Loucy (cell line): ENCODE data around the gene CD8B.

Experiments
- H2AFZ ChIP-seq: fragments of 200-600 bp; sonication (generic); 2 replicates; pipeline ENCODE4 v1.6.0; 2016; ENCODE audit warnings: antibody characterized with exemption, mild to moderate bottlenecking, low read length, moderate library complexity
- H3F3A ChIP-seq: fragments of 200-600 bp; 2 replicates; pipeline ENCODE4 v1.6.0; 2016; ENCODE audit warnings: antibody characterized with exemption, low read depth, mild to moderate bottlenecking
- H3K27me3 ChIP-seq: fragments of 200-600 bp; sonication (generic); 2 replicates; pipeline ENCODE4 v1.6.1; 2014; ENCODE audit warnings: low read length, mild to moderate bottlenecking; ENCODE audit not compliant: insufficient read depth, poor library complexity, severe bottlenecking
- H3K36me3 ChIP-seq: fragments of 200-600 bp; sonication (generic); 2 replicates; pipeline ENCODE4 v1.6.1; 2016; ENCODE audit warnings: low read length; ENCODE audit not compliant: insufficient read depth
- H3K4me1 ChIP-seq: fragments of 200-600 bp; sonication (generic); 2 replicates; pipeline ENCODE4 v1.5.1; 2014; ENCODE audit warnings: low read length, mild to moderate bottlenecking; ENCODE audit not compliant: insufficient read depth, poor library complexity, severe bottlenecking
- H3K4me2 ChIP-seq: fragments of 200-600 bp; sonication (generic); 2 replicates; pipeline ENCODE4 v1.6.0; 2014; ENCODE audit warnings: antibody characterized with exemption, low read length, low read depth, mild to moderate bottlenecking; ENCODE audit not compliant: poor library complexity, severe bottlenecking
- H3K4me3 ChIP-seq: fragments of 200-600 bp; sonication (generic); 2 replicates; pipeline ENCODE4 v1.5.1; 2014; ENCODE audit warnings: low read length, mild to moderate bottlenecking, mixed read lengths; ENCODE audit not compliant: poor library complexity, severe bottlenecking
- H3K79me2 ChIP-seq: fragments of 200-600 bp; sonication (generic); 2 replicates; pipeline ENCODE4 v1.6.1; 2014; ENCODE audit warnings: low read length; ENCODE audit not compliant: insufficient read depth
- H3K9ac ChIP-seq: fragments of 200-600 bp; sonication (generic); 2 replicates; pipeline ENCODE4 v1.6.0; 2014; ENCODE audit warnings: mild to moderate bottlenecking, low read depth, low read length, moderate library complexity; ENCODE audit not compliant: poor library complexity, severe bottlenecking
- H3K9me2 ChIP-seq: fragments of 200-600 bp; sonication (generic); replicated peaks from 2 replicates; pipeline ENCODE4 v1.6.1; 2016; ENCODE audit warnings: low read depth, low read length, mixed read lengths
- H3K9me3 ChIP-seq: fragments of 200-600 bp; sonication (generic); 2 replicates; pipeline ENCODE4 v1.6.1; 2014; ENCODE audit warnings: mild to moderate bottlenecking, antibody characterized with exemption, low read length, low read depth; ENCODE audit not compliant: insufficient read depth
- H4K20me1 ChIP-seq: fragments of 200-600 bp; sonication (generic); 2 replicates; pipeline ENCODE4 v1.6.0; 2014; ENCODE audit warnings: antibody characterized with exemption, low read length, mild to moderate bottlenecking; ENCODE audit not compliant: insufficient read depth, poor library complexity, severe bottlenecking
- EZH2phosphoT487 ChIP-seq: fragments of 200-600 bp; IDR thresholded peaks from 2 replicates; pipeline ENCODE4 v1.6.1; 2018; ENCODE audit warnings: antibody characterized with exemption, mild to moderate bottlenecking, moderate library complexity, borderline replicate concordance
- TF ChIP-seq, protein P1 (sequence below): fragments of 200-600 bp; sonication (generic); conservative IDR thresholded peaks from 2 replicates; pipeline ENCODE4 v1.5.1; 2014; ENCODE audit warnings: mild to moderate bottlenecking, antibody characterized with exemption, low read length

CD8B gene

DNA sequence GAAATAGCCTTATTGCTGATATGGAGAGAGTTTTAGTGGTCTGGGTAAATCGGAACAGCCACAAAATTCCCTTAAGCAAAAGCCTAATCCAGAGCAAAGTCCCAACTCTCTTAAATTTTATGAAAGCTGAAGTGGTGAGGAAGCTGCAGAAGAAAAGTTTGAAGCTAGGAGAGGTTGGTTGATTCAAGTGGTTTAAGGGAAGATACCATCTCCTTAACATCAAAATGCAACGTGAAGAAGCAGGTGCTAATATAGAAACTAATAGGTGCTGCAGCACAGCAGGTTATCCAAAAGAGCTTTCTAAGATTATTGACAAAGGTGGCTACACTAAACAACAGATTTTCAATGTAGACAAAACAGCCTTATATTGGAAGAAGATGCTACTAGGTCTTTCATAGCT lies 42.7 kb downstream of the CD8B start:
- Histone ChIP-seq H3K9me3 (no peaks in the 10 kb centered on the region), H3K4me1 (no peaks in the 10 kb centered on the region), H3K79me2 (no peaks in the 10 kb centered on the region), H2AFZ (no peak overlapping the region), H3K27me3 (no peaks in the 10 kb centered on the region), H4K20me1 (no peaks in the 10 kb centered on the region), H3K36me3 (no peaks in the 10 kb centered on the region), H3K4me3 (no peak overlapping the region), H3K9me2 (no peaks in the 10 kb centered on the region), H3K9ac (no peak overlapping the region), H3F3A (no peaks in the 10 kb centered on the region), H3K4me2 (no peak overlapping the region)
- TF ChIP-seq, protein P1, sequence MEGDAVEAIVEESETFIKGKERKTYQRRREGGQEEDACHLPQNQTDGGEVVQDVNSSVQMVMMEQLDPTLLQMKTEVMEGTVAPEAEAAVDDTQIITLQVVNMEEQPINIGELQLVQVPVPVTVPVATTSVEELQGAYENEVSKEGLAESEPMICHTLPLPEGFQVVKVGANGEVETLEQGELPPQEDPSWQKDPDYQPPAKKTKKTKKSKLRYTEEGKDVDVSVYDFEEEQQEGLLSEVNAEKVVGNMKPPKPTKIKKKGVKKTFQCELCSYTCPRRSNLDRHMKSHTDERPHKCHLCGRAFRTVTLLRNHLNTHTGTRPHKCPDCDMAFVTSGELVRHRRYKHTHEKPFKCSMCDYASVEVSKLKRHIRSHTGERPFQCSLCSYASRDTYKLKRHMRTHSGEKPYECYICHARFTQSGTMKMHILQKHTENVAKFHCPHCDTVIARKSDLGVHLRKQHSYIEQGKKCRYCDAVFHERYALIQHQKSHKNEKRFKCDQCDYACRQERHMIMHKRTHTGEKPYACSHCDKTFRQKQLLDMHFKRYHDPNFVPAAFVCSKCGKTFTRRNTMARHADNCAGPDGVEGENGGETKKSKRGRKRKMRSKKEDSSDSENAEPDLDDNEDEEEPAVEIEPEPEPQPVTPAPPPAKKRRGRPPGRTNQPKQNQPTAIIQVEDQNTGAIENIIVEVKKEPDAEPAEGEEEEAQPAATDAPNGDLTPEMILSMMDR = no peak
- TF ChIP-seq EZH2phosphoT487 = no peak

DNA sequence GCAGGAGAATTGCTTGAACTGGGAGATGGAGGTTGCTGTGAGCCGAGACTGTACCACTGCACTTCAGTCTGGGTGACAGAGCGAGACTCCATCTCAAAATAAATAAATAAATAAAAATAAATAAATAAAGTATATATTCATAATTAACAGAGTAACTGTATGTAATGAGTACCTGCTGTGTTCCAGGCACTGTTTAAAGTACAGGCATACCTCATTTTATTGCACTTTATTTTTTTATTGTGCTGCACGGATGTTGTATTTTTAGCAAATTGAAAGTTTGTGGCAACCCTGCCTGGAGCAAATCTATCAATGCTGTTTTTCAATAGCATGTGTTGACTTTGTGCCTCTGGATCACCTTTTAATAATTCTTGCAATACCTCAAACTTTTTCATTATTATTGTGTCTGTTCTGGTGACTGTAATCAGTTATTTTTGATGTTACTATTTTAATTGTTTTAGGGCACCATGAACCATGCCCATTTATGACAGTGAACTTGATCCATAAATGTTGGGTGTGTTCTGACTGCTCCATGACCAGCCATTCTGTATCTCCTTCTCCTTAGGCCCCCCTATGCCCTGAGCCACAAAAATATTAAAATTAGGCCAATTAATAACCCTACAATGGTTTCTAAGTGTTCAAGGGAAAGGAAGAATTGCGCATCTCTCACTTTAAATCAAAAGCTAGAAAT lies 43.4 kb downstream of the CD8B start:
- no peaks in the 10 kb centered on the region for H3K9me3 ChIP-seq
- H3K4me3 ChIP-seq = no peak overlapping the region
- H3K9ac ChIP-seq = no peak overlapping the region
- no peaks in the 10 kb centered on the region for H3K9me2 ChIP-seq
- no peaks in the 10 kb centered on the region for H3F3A ChIP-seq
- TF ChIP-seq, protein P1 = no peak
- TF ChIP-seq EZH2phosphoT487 = no peak
- no peaks in the 10 kb centered on the region for H3K27me3 ChIP-seq
- no peak overlapping the region for H2AFZ ChIP-seq
- no peaks in the 10 kb centered on the region for H3K36me3 ChIP-seq
- H3K79me2 ChIP-seq = no peaks in the 10 kb centered on the region
- H3K4me1 ChIP-seq = no peaks in the 10 kb centered on the region
- no peak overlapping the region for H3K4me2 ChIP-seq
- no peaks in the 10 kb centered on the region for H4K20me1 ChIP-seq

DNA sequence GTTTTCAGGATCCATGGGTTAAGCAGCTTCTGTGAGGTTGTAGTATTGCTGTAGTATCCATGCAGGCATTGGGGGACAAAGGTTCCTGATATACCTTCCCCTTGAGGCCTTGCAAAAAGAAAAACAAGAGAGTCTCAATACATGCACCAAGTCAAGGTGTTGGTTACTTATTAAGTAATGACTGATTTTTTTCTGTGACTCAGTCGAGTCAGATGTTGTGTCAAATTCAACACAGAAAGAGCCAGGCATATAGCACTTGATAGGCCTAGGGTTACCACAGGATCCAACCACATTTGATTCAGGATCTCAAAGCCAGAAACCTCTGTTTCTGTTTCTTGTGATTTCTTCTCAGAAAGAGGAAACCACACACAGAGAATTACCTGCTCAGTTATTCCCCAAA lies 46.1 kb downstream of the CD8B start:
- Histone ChIP-seq H3F3A (no peaks in the 10 kb centered on the region), H3K9me3 (no peaks in the 10 kb centered on the region), H3K4me2 (no peak overlapping the region), H3K9ac (no peak overlapping the region), H3K4me1 (no peaks in the 10 kb centered on the region), H3K36me3 (no peaks in the 10 kb centered on the region), H3K27me3 (no peaks in the 10 kb centered on the region), H2AFZ (no peak overlapping the region), H3K4me3 (no peak overlapping the region), H3K9me2 (no peaks in the 10 kb centered on the region), H3K79me2 (no peaks in the 10 kb centered on the region), H4K20me1 (no peaks in the 10 kb centered on the region)
- TF ChIP-seq, protein P1 = no peak
- no peak for TF ChIP-seq EZH2phosphoT487
